ENCODE results near the gene STIP1. TPM values are rescaled to one million over a fixed set of nuclear protein-coding genes. Genes with fewer than 3 reads are reported as not detected.

The STIP1 gene
- 90.0 and 203 TPM in 2 replicates for total RNA-seq

GRCh38 chr11:64185693-64186491 is at the start of gene STIP1:
STIP1 (plus strand) TSS chr11:64186171; CDS start chr11:64186262, 91 bp downstream.

DNA sequence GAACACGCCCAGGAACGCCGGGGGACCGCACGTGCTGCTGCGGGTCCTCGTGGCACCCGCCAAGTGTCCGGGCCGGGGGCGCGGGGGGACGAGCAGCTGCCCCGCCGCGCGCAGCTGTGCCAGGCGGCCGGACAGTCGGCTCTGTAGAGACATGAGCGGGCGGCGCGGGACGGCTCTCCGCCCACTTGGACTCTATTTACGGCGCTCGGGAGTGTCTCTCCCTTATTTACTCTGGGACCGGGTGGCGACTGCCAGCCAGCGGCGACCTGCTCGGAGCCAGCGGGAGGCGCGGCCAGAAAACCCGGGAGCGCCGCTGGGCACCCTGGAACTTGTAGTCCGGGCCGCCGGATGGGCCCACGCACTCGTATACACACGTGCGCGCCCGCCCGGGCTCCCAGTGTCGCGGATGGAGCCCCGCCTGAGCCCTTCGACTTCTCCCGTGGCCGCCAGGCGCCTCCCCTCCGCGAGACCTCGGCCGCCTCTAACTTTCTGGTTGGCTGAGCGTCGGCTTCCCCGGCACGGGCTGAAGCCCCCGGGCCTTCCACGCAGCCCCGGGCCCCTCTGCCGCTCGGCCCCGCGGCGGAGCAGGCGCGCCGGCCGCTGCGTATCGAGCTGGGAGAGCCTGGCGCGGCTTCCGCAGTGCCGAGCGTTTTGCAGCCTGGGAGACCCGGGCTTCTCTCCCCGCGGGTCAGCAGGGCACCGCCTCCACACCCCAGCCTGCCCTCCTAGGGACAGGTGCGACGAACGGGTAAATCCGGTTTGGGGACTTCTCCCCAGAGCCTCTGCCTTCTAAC is 19.9 kb upstream of the STIP1 start, which contains the start of gene MACROD1:
MACROD1 (minus strand) TSS at position 272 of the 794 bp plus-strand sequence; CDS start at position 153, 119 bp downstream.

GRCh38 chr11:64206457-64207255 is 20.7 kb downstream of the STIP1 start, which contains the start of gene FERMT3:
FERMT3 (plus strand) TSS chr11:64206721; CDS start chr11:64207365, 644 bp downstream.

GRCh38 chr11:64225608-64226506 is 39.9 kb downstream of the STIP1 start, which contains the start of the genes NUDT22 and TRPT1:
NUDT22 (plus strand) TSS chr11:64226274; CDS start chr11:64226653, 379 bp downstream.
TRPT1 (minus strand) TSS chr11:64226186; CDS start chr11:64225860, 326 bp downstream.

GRCh38 chr11:64230171-64230984 is 44.4 kb downstream of the STIP1 start, which contains the start of gene DNAJC4:
DNAJC4 (plus strand) TSS chr11:64230548; CDS start chr11:64230855, 307 bp downstream.

GRCh38 chr11:64233913-64234586 is 48.1 kb downstream of the STIP1 start, which contains the start of gene VEGFB:
VEGFB (plus strand) TSS chr11:64234584; CDS start chr11:64234834, 250 bp downstream.

GRCh38 chr11:64240435-64241240 is 54.7 kb downstream of the STIP1 start, which contains the start of gene FKBP2:
FKBP2 (plus strand) TSS chr11:64241095; CDS start chr11:64242388, 1,293 bp downstream.

GRCh38 chr11:64246871-64247728 is 61.1 kb downstream of the STIP1 start, which contains the start of gene PPP1R14B:
PPP1R14B (minus strand) TSS chr11:64246943; CDS start chr11:64246673, 270 bp downstream.

DNA sequence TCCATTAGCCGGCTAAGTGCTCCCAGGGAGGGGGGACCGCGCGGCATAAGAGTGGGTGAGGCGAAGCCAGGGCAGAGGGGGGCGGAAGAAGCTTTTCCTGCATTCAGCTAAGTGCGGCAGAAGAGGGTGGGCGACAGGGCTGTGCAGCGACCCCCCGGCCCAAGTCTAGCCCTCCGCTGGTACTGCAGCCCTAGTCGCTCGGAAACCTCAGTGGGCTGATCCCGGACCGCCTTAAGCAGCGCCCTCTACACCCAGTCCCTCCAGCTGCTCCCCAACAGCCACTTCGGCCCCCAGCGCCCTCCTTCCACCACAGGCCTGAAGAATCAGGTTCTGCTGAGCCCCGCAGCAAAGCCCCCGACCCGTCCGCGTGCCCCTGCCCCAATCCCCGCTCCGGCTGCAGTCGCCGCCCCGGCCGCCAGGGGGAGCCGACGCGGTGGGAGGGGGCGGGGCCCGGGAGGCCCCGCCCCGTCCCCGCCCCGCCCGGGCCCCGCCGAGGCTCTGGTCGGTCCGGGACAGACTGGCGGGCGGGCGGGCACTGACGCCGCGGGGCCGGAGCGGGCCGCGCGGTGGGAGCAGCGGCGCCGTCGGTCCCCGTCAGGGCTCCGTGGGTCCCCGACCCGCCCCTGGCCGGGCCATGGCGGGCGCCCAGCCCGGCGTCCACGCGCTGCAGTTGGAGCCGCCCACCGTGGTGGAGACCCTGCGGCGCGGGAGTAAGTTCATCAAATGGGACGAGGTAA is 65.2 kb downstream of the STIP1 start, which contains the start of gene PLCB3:
PLCB3 (plus strand) TSS at position 515 of the 737 bp plus-strand sequence; CDS start at position 635, 120 bp downstream.

Other genes with a start within 250 kb of the STIP1 start
- gene NAA40, start 247.2 kb upstream of the STIP1 start, total RNA-seq = 11.9 and 13.9 TPM in 2 replicates
- gene COX8A, start 211.6 kb upstream of the STIP1 start, total RNA-seq = 255 and 284 TPM in 2 replicates
- 42.8 and 45.6 TPM in 2 replicates for gene OTUB1, start 199.7 kb upstream of the STIP1 start, total RNA-seq
- gene FLRT1, start 150.2 kb upstream of the STIP1 start, total RNA-seq = 0.09 and 0.59 TPM in 2 replicates
- gene MACROD1, start 20.1 kb upstream of the STIP1 start, total RNA-seq = 9.8 and 15.1 TPM in 2 replicates
- 0.30 and 1.7 TPM in 2 replicates for gene FERMT3, start 20.6 kb downstream of the STIP1 start, total RNA-seq
- gene TRPT1, start 40.0 kb downstream of the STIP1 start, total RNA-seq = 27.6 and 29.4 TPM in 2 replicates
- gene NUDT22, start 40.1 kb downstream of the STIP1 start, total RNA-seq = 45.1 and 49.0 TPM in 2 replicates
- 10.8 and 13.7 TPM in 2 replicates for gene DNAJC4, start 44.4 kb downstream of the STIP1 start, total RNA-seq
- gene VEGFB, start 48.4 kb downstream of the STIP1 start, total RNA-seq = 28.2 and 32.9 TPM in 2 replicates
- 53.1 and 63.8 TPM in 2 replicates for gene FKBP2, start 54.9 kb downstream of the STIP1 start, total RNA-seq
- 175 and 215 TPM in 2 replicates for gene PPP1R14B, start 60.8 kb downstream of the STIP1 start, total RNA-seq
- 29.4 and 53.7 TPM in 2 replicates for gene PLCB3, start 65.4 kb downstream of the STIP1 start, total RNA-seq
- gene BAD, start 98.5 kb downstream of the STIP1 start, total RNA-seq = 31.4 and 48.1 TPM in 2 replicates
- gene GPR137, start 99.7 kb downstream of the STIP1 start, total RNA-seq = 9.2 and 11.9 TPM in 2 replicates
- not detected in 2 replicates for gene KCNK4, start 105.1 kb downstream of the STIP1 start, total RNA-seq
- 0.28 TPM in 1 of 2 replicates, not detected in the other for gene CATSPERZ, start 114.2 kb downstream of the STIP1 start, total RNA-seq
- 24.1 and 28.5 TPM in 2 replicates for gene ESRRA, start 119.4 kb downstream of the STIP1 start, total RNA-seq
- gene TRMT112, start 131.4 kb downstream of the STIP1 start, total RNA-seq = 157 and 327 TPM in 2 replicates
- gene PRDX5, start 131.9 kb downstream of the STIP1 start, total RNA-seq = 173 and 330 TPM in 2 replicates
- gene CCDC88B, start 154.0 kb downstream of the STIP1 start, total RNA-seq = 1.3 and 1.5 TPM in 2 replicates
- gene RPS6KA4, start 173.0 kb downstream of the STIP1 start, total RNA-seq = 24.1 and 45.3 TPM in 2 replicates